ENCODE results near the gene DLAT.

GRCh38 chr11:112029460-112029859 is 4.3 kb downstream of the DLAT start:
- TF ChIP-seq CTCF (conservative IDR thresholded peaks at IDR 0.05; ENCODE audit: low read depth, low read length) (no peak), EZH2phosphoT487 (IDR thresholded peaks at IDR 0.05; ENCODE audit: borderline replicate concordance, low read length) (no peak)

Data from PC-3 (cell line).